ENCODE data around the gene ZNF77. TPM values are rescaled to one million over a fixed set of nuclear protein-coding genes. Genes with fewer than 3 reads are reported as not detected.

The ZNF77 gene
- total and polyA plus RNA-seq, 10 of the 15 experiments (the other 5 are each of a cell fraction or from before 2014, with no cell fraction given), result 1.9 to 4.7 (median 3.0) TPM

GRCh38 chr19:2969104-2969504 is 24.3 kb upstream of the ZNF77 start:
- H3K27me3 ChIP-seq (replicated peaks in 1 of 2; ENCODE audit: control insufficient read depth in 2 of 2, insufficient read depth in 2 of 2, low read length in 1 of 2), result no peaks in the 10 kb centered on the region; a peak in 1 of 4 replicates
- TF ChIP-seq NKRF (conservative IDR thresholded peaks at IDR 0.05) (no peak), NFYB (IDR thresholded peaks at IDR 0.05; ENCODE audit: insufficient read depth, low read depth, low read length) (no peak), JUND (IDR thresholded peaks at IDR 0.05; ENCODE audit: low read depth, low read length) (no peak), IRF3 (IDR thresholded peaks at IDR 0.05) (no peak)
- no TSS peak for BruUV-seq (replicated peaks)
- H4K20me1 ChIP-seq (ENCODE audit: control insufficient read depth, insufficient read depth), result no peaks in the 10 kb centered on the region
- CTCF ChIA-PET, result interaction anchor here (0.9 to 5.0 kb wide), 2 partner anchors 12 to 18 kb away, joined by 3 to 24 read pairs; no protein-coding TSS in a partner anchor
- ATAC-seq, result no peak
- POLR2A ChIA-PET, result no interaction called here
- WGBS (ENCODE audit: insufficient coverage, insufficient replicate concordance, low lambda C conversion rate, missing lambda C conversion rate), result 73% methylated on average over 5 of the region's 5 CpGs
- SMC1A ChIA-PET (ENCODE audit: uncharacterized antibody, unreplicated experiment), result no interaction called here
- H3K9me3 ChIP-seq (replicated peaks; ENCODE audit: control insufficient read depth, insufficient read depth, low read length), result no peaks in the 10 kb centered on the region
- no peak overlapping the region for H3K27ac ChIP-seq (ENCODE audit: control insufficient read depth, insufficient read depth)
- no peak overlapping the region for H3K4me2 ChIP-seq (ENCODE audit: control insufficient read depth, insufficient read depth)
- no peaks in the 10 kb centered on the region for H3K36me3 ChIP-seq (ENCODE audit: control insufficient read depth in 2 of 2, insufficient read depth in 2 of 2, low read length in 1 of 2)
- in situ Hi-C loops (cut with MboI), result no loop called here
- no peak for FAIRE-seq
- no peak overlapping the region for H3K4me3 ChIP-seq
- H3K4me1 ChIP-seq (ENCODE audit: control insufficient read depth, insufficient read depth, low read length), result peaks cover 4% of the 10 kb centered on the region; the same call in 1 of the 2 replicates
- H3K9ac ChIP-seq (ENCODE audit: control insufficient read depth, insufficient read depth, low read length), result no peak overlapping the region
- RAD21 ChIA-PET (ENCODE audit: unreplicated experiment), result no interaction called here
- H3K79me2 ChIP-seq (ENCODE audit: control insufficient read depth, insufficient read depth, low read length), result no peaks in the 10 kb centered on the region
- intact Hi-C loops (cut with micrococcal nuclease; ENCODE audit: unreplicated experiment), result no loop called here
- DNase-seq (ENCODE audit: low read depth, low spot score), result no peak
- no peak overlapping the region for H2AFZ ChIP-seq (ENCODE audit: control insufficient read depth, low read depth, low read length)

Measured in GM12878 (cell line).